Gastrocnemius medialis (tissue), 4 donors: ENCODE data around the gene NR5A1. TPM values are rescaled to one million over a fixed set of nuclear protein-coding genes. Genes with fewer than 3 reads are reported as not detected.

Experiments used
- ATAC-seq, 2 donors: fragments of 150-250 bp; one replicate each; pipeline ENCODE4 v1.9.1; 2016
- DNase-seq, 2 donors: peaks; one replicate each; pipeline ENCODE4 v3.0.0-alpha.2; 2019
- H3K27ac ChIP-seq, 4 donors: fragments of 200-600 bp; sonication (generic); 1 replicate in 1 of 4; 2 replicates in 3 of 4; pipeline ENCODE4 v1.5.1; 2016 to 2018; ENCODE audit warnings: mild to moderate bottlenecking in 2 of 4, moderate library complexity in 1 of 4
- H3K27me3 ChIP-seq, 3 donors: fragments of 200-600 bp; sonication (generic) in 2 of 3; 1 replicate in 1 of 3; 2 replicates in 2 of 3; pipeline versions ENCODE4 v1.5.1 to v1.6.0; 2016 to 2019; ENCODE audit warnings: mild to moderate bottlenecking in 1 of 3, moderate library complexity in 1 of 3
- H3K36me3 ChIP-seq, 2 donors: fragments of 200-600 bp; sonication (generic) in 1 of 2; one replicate each; pipeline ENCODE4 v1.5.1; 2017 to 2018
- H3K4me1 ChIP-seq, 2 donors: fragments of 200-600 bp; sonication (generic) in 1 of 2; one replicate each; pipeline ENCODE4 v1.5.1; 2016 to 2017; ENCODE audit warnings: mild to moderate bottlenecking in 2 of 2
- H3K4me3 ChIP-seq, 4 donors: fragments of 200-600 bp; sonication (generic) in 3 of 4; 1 replicate in 1 of 4; 2 replicates in 3 of 4; pipeline ENCODE4 v1.5.1; 2016 to 2019; ENCODE audit warnings: mild to moderate bottlenecking in 2 of 4
- H3K9me3 ChIP-seq, 3 donors: fragments of 200-600 bp; sonication (generic) in 2 of 3; 1 replicate in 1 of 3; 2 replicates in 2 of 3; pipeline ENCODE4 v1.5.1; 2016 to 2019
- CTCF ChIP-seq, 5 experiments: fragments of 450-650 bp in 3 of 5; fragments of 200-600 bp in 2 of 5; sonication (generic) in 2 of 5; IDR thresholded peaks in 4 of 5; conservative IDR thresholded peaks in 1 of 5; 1 replicate in 4 of 5; 2 replicates in 1 of 5; pipeline ENCODE4 v1.5.1; 2016 to 2019; ENCODE audit warnings: antibody characterized with exemption in 5 of 5, mild to moderate bottlenecking in 3 of 5, moderate library complexity in 3 of 5
- POLR2A ChIP-seq, 2 donors: fragments of 450-650 bp; IDR thresholded peaks; one replicate each; pipeline ENCODE4 v1.6.1; 2017; ENCODE audit warnings: antibody characterized with exemption in 2 of 2, mild to moderate bottlenecking in 2 of 2, moderate library complexity in 2 of 2
- in situ Hi-C, 4 donors: fragments of 200-750 bp; cut with MboI; loops; one replicate each; pipeline versions ENCODE4 v1.15.0 to v1.8.0; 2017; ENCODE audit warnings: low sequenced_read_pairs in 4 of 4
- intact Hi-C: fragments of 100-400 bp; cut with DNase I; formaldehyde crosslinking; loops from one replicate; pipeline ENCODE4 v1.15.1; 2023; ENCODE audit warnings: low total_unique reads
- total RNA-seq, 4 donors: library from RNA; depleted of rRNA; stranded (reverse); fragments of >200 nt; gene quantifications; one replicate each; pipeline versions ENCODE4 v1.1.0 to v1.2.3, GENCODE V29; 2016

NR5A1 gene
- total RNA-seq, 4 donors from 2014 or later = not detected

- ATAC-seq = no peak
Measured at GRCh38 chr9:124511426-124511840, 4.2 kb upstream of the NR5A1 start.

DNA sequence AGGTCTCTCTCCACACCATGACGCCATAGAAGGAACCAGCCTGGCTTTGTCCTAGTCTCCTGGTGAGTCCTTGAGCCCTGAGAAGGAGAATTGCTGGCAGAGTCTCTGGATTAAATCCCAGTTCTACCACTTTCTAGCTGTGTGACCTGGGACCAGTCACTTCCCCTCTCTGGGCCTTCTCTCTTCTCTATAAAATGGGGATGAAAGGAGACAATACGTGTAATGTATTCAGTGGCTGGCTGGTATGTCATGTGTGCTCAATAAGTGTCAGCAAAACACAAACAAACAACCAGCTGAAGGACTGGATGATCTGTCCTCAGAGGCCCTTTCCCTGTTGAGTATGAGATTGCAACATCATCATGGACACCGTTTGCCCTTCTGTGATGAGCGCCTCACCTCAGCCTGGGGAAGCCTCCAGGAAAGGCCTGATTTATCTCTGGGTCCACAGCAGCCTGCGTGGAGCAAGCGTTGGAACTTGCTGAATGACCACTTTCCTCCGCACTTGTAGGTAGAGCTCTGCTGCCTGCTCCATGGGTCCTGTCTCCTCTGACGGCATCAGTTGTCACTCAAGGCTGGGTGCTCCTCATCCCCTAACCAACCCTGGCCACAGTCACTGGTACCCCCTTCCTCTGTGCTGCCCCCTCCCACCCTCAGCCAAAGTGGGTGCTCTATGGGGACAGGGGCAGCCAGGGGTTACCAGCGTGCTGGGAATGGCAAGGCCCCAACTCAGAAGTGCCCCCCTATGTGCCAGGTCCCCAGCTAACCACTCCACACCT, 3.6 kb upstream of the NR5A1 start:
- no peaks in the 10 kb centered on the region for H3K36me3 ChIP-seq
- ATAC-seq (no peak), DNase-seq (no peak)
- H3K9me3 ChIP-seq = no peaks in the 10 kb centered on the region
- TF ChIP-seq CTCF (IDR thresholded peaks at IDR 0.05 in 4 of 5, conservative IDR thresholded peaks at IDR 0.05 in 1 of 5) = no peak
- TF ChIP-seq POLR2A (IDR thresholded peaks at IDR 0.05) = no peak
- no peak overlapping the region for H3K4me3 ChIP-seq
- in situ Hi-C loops (no loop called here), intact Hi-C loops (no loop called here)
- peaks cover 0 to 3% (median 2%) of the 10 kb centered on the region in 3 donors for H3K27me3 ChIP-seq
- no peaks in the 10 kb centered on the region for H3K4me1 ChIP-seq
- H3K27ac ChIP-seq = no peak overlapping the region

More at GRCh38 chr9:124511426-124511840, 4.2 kb upstream of the NR5A1 start:
- no peaks in the 10 kb centered on the region for H3K36me3 ChIP-seq
- no peak for DNase-seq
- H3K27me3 ChIP-seq = no peaks in the 10 kb centered on the region
- H3K4me3 ChIP-seq = no peak overlapping the region
- H3K4me1 ChIP-seq = no peaks in the 10 kb centered on the region
- no peak for TF ChIP-seq CTCF (IDR thresholded peaks at IDR 0.05 in 4 of 5, conservative IDR thresholded peaks at IDR 0.05 in 1 of 5)
- H3K27ac ChIP-seq = no peak overlapping the region
- intact Hi-C loops (no loop called here), in situ Hi-C loops (no loop called here)
- H3K9me3 ChIP-seq = no peaks in the 10 kb centered on the region

DNA sequence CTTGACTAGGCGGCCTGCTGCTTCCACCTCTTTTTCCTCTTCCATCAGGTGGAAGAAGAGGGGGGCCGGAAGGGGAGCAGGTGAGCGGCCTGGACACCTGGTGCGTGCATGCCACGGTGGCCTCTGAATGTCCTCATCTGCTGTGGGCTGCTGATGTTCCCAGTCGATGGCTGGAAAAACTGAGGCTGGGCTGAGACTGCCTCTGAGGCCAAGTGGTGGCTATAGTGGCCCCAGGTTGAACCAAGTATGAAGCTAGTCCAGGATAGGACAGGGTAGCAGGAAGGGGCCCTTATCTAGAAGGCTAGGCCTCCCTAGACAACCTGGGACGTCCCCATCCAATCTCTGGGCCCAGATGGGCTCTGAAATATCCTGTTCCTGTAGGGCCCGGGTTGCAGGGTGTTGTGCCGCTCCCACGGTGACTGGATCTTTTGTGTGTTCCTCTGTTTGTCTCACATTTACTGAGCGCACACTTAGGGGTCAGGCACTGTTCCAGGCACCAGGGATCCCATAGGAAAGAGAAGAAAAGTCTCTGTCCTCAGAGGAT, 753 bp upstream of the NR5A1 start:
- H3K27ac ChIP-seq = no peak overlapping the region
- H3K36me3 ChIP-seq = no peaks in the 10 kb centered on the region
- TF ChIP-seq POLR2A (IDR thresholded peaks at IDR 0.05) (no peak), CTCF (IDR thresholded peaks at IDR 0.05 in 4 of 5, conservative IDR thresholded peaks at IDR 0.05 in 1 of 5) (no peak)
- H3K9me3 ChIP-seq = no peaks in the 10 kb centered on the region
- in situ Hi-C loops (no loop called here), intact Hi-C loops (no loop called here)
- peaks cover 23 to 28% (median 27%) of the 10 kb centered on the region in 3 donors for H3K27me3 ChIP-seq
- DNase-seq (no peak), ATAC-seq (no peak)
- H3K4me1 ChIP-seq = peaks cover 3% of the 10 kb centered on the region in 2 donors
- no peak overlapping the region for H3K4me3 ChIP-seq

- ATAC-seq (no peak), DNase-seq (no peak)
- H3K4me1 ChIP-seq = peaks cover 3% of the 10 kb centered on the region in 2 donors
- H3K4me3 ChIP-seq = no peak overlapping the region
- in situ Hi-C loops (no loop called here), intact Hi-C loops (no loop called here)
- H3K36me3 ChIP-seq = no peaks in the 10 kb centered on the region
- H3K27me3 ChIP-seq = peaks cover 37 to 42% (median 41%) of the 10 kb centered on the region in 3 donors
- no peaks in the 10 kb centered on the region for H3K9me3 ChIP-seq
- TF ChIP-seq POLR2A (IDR thresholded peaks at IDR 0.05) (no peak), CTCF (IDR thresholded peaks at IDR 0.05 in 4 of 5, conservative IDR thresholded peaks at IDR 0.05 in 1 of 5) (no peak)
- H3K27ac ChIP-seq = no peak overlapping the region
Measured at GRCh38 chr9:124506433-124506832, 766 bp downstream of the NR5A1 start.
